ENCODE data around the gene PLEKHG4B. TPM values are rescaled to one million over a fixed set of nuclear protein-coding genes. Genes with fewer than 3 reads are reported as not detected.

PLEKHG4B gene
- total and polyA plus RNA-seq, 2 of the 4 experiments (the other 2 are of a cell fraction), result 1.1 TPM

DNA sequence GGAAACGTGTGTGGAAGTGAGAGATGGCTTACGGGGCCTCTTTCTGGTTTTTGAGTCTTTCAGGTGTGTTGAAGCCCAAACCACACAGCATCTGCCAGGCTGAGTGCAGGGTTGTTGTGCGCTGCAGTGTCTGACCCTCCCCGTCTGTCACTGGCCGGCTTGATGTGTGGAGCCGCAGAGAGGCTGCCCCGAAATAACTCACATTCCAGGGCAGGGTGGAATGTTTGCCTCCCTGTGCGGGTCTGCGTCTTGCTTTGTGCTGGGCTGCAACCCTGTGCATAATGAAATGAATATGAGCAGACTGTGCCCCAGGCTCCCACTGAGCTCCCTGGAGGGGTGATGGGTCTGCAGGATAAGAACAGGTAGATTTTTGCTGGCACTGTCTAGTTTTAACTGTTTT, 9.9 kb upstream of the PLEKHG4B start:
- Histone ChIP-seq H3K27ac (ENCODE audit: insufficient read depth, low read length) (no peak overlapping the region), H3K4ac (ENCODE audit: low read depth, low read length) (no peak overlapping the region), H3K36me3 (ENCODE audit: control insufficient read depth, insufficient read depth, low read length) (no peaks in the 10 kb centered on the region), H3K79me1 (ENCODE audit: low read depth in 1 of 2, low read length in 2 of 2) (no peaks in the 10 kb centered on the region), H2AFZ (replicated peaks; ENCODE audit: low read length, poor library complexity) (peak overlapping the region; percentile 19), H2BK20ac (ENCODE audit: low read depth, low read length) (no peak overlapping the region), H3K4me1 (ENCODE audit: control insufficient read depth, insufficient read depth, low read length) (peaks cover 6% of the 10 kb centered on the region; the same call in 1 of the 2 replicates), H2AK9ac (replicated peaks; ENCODE audit: low read depth, low read length, poor library complexity) (no peak overlapping the region), H2AK5ac (ENCODE audit: low read depth, low read length) (0 out of 2 replicates have a peak overlapping the region, but pooled peaks have one; percentile 23), H2BK15ac (ENCODE audit: low read depth, low read length) (no peak overlapping the region), H3K9me3 (ENCODE audit: control insufficient read depth, insufficient read depth, low read length) (no peaks in the 10 kb centered on the region), H3K4me2 (ENCODE audit: low read depth, low read length) (peak overlapping the region; percentile 6; the same call in 1 of the 2 replicates), H2BK5ac (ENCODE audit: low read depth, low read length, poor library complexity, severe bottlenecking) (no peak overlapping the region), H2BK120ac (ENCODE audit: low read depth, low read length) (no peak overlapping the region), H3K4me3 (ENCODE audit: insufficient read depth, low read depth, low read length) (no peak overlapping the region), H4K8ac (ENCODE audit: low read depth in 2 of 2, low read length in 2 of 2) (no peak overlapping the region), H4K5ac (ENCODE audit: low read depth, low read length) (no peak overlapping the region), H3K23ac (ENCODE audit: low read depth, low read length) (no peak overlapping the region), H3K27me3 (ENCODE audit: control insufficient read depth, insufficient read depth, low read length) (peaks cover 41% of the 10 kb centered on the region), H3K18ac (ENCODE audit: low read depth, low read length) (no peak overlapping the region), H3K56ac (ENCODE audit: extremely low read depth, insufficient read depth, low read length) (no peak overlapping the region), H3K14ac (replicated peaks; ENCODE audit: low read depth, low read length) (no peak overlapping the region), H4K91ac (ENCODE audit: insufficient read depth, low read depth, low read length) (no peak overlapping the region), H4K20me1 (ENCODE audit: insufficient read depth, low read length) (no peaks in the 10 kb centered on the region), H3K9ac (ENCODE audit: low read depth, low read length) (no peak overlapping the region), H3K9me1 (ENCODE audit: insufficient read depth, low read length) (no peaks in the 10 kb centered on the region; the same call in 1 of the 2 replicates)
- POLR2A ChIA-PET (ENCODE audit: unreplicated experiment), result no interaction called here
- dilution Hi-C loops (cut with HindIII; ENCODE audit: low sequenced_read_pairs, unreplicated experiment), result no loop called here
- WGBS, 2 experiments (ENCODE audit: extremely low coverage in 2 of 2, insufficient read length in 1 of 2), result 20% methylated on average over 1 of the region's 9 CpGs; no CpG with 5 or more reads in 1 of the 2 experiments
- ATAC-seq (ENCODE audit: low read depth) (peak; percentile 92), DNase-seq (peak; percentile 17)
- intact Hi-C loops (cut with micrococcal nuclease), result no loop called here
- CTCF ChIA-PET, result no interaction called here
- no peak for TF ChIP-seq RAD21 (IDR thresholded peaks at IDR 0.05; ENCODE audit: low read length)
- no peak for TF ChIP-seq POLR2A (IDR thresholded peaks at IDR 0.05; ENCODE audit: low read depth, low read length)
- no peak for TF ChIP-seq MAFK (IDR thresholded peaks at IDR 0.05; ENCODE audit: low read depth, low read length)
- no peak for TF ChIP-seq NFE2L2 (IDR thresholded peaks at IDR 0.05; ENCODE audit: low read depth, low read length)
- no peak for TF ChIP-seq MXI1 (IDR thresholded peaks at IDR 0.05; ENCODE audit: borderline replicate concordance, low read depth, low read length)
- no peak for TF ChIP-seq FOS (IDR thresholded peaks at IDR 0.05; ENCODE audit: low read depth, low read length)
- no peak for TF ChIP-seq CEBPB (IDR thresholded peaks at IDR 0.05; ENCODE audit: low read depth, low read length)
- TF ChIP-seq, protein P1, sequence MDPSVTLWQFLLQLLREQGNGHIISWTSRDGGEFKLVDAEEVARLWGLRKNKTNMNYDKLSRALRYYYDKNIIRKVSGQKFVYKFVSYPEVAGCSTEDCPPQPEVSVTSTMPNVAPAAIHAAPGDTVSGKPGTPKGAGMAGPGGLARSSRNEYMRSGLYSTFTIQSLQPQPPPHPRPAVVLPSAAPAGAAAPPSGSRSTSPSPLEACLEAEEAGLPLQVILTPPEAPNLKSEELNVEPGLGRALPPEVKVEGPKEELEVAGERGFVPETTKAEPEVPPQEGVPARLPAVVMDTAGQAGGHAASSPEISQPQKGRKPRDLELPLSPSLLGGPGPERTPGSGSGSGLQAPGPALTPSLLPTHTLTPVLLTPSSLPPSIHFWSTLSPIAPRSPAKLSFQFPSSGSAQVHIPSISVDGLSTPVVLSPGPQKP (IDR thresholded peaks at IDR 0.05; ENCODE audit: borderline replicate concordance, low read depth, low read length), result no peak
- TF ChIP-seq, protein P2, sequence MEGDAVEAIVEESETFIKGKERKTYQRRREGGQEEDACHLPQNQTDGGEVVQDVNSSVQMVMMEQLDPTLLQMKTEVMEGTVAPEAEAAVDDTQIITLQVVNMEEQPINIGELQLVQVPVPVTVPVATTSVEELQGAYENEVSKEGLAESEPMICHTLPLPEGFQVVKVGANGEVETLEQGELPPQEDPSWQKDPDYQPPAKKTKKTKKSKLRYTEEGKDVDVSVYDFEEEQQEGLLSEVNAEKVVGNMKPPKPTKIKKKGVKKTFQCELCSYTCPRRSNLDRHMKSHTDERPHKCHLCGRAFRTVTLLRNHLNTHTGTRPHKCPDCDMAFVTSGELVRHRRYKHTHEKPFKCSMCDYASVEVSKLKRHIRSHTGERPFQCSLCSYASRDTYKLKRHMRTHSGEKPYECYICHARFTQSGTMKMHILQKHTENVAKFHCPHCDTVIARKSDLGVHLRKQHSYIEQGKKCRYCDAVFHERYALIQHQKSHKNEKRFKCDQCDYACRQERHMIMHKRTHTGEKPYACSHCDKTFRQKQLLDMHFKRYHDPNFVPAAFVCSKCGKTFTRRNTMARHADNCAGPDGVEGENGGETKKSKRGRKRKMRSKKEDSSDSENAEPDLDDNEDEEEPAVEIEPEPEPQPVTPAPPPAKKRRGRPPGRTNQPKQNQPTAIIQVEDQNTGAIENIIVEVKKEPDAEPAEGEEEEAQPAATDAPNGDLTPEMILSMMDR (conservative IDR thresholded peaks at IDR 0.05; ENCODE audit: low read depth, low read length), result no peak
- BruUV-seq (replicated peaks), result no TSS peak
- in situ Hi-C loops (cut with MboI; ENCODE audit: low sequenced_read_pairs), result no loop called here

Measured in IMR-90 (cell line).